HG02759 (cell line): ENCODE data around the gene PLEKHG3.

Source experiments
- ATAC-seq: cut with Tn5 transposase; IDR thresholded peaks from one replicate; pipeline ENCODE4 v1.9.1; 2021; ENCODE audit warnings: mild to moderate bottlenecking, moderate library complexity; ENCODE audit not compliant: unreplicated experiment

PLEKHG3 gene

GRCh38 chr14:64777461-64777860 is 73.2 kb downstream of the PLEKHG3 start:
- ATAC-seq = no peak

GRCh38 chr14:64778104-64778754 is 74.0 kb downstream of the PLEKHG3 start:
- ATAC-seq = no peak

GRCh38 chr14:64779472-64779871 is 75.2 kb downstream of the PLEKHG3 start:
- no peak for ATAC-seq

GRCh38 chr14:64782196-64782595 is 78.0 kb downstream of the PLEKHG3 start:
- ATAC-seq = no peak

- no peak for ATAC-seq
Measured at GRCh38 chr14:64784006-64784405, 79.8 kb downstream of the PLEKHG3 start.

GRCh38 chr14:64786296-64787149 is 82.3 kb downstream of the PLEKHG3 start:
- ATAC-seq = no peak

- ATAC-seq = no peak
Measured at GRCh38 chr14:64787619-64788018, 83.4 kb downstream of the PLEKHG3 start.

GRCh38 chr14:64788706-64789105 is 84.5 kb downstream of the PLEKHG3 start:
- no peak for ATAC-seq

GRCh38 chr14:64789696-64790095 is 85.5 kb downstream of the PLEKHG3 start:
- ATAC-seq = no peak

- ATAC-seq = no peak
Measured at GRCh38 chr14:64790478-64790877, 86.3 kb downstream of the PLEKHG3 start.

GRCh38 chr14:64792231-64792630 is 88.0 kb downstream of the PLEKHG3 start:
- ATAC-seq = no peak

- no peak for ATAC-seq
Measured at GRCh38 chr14:64792871-64793560, 88.8 kb downstream of the PLEKHG3 start.

- ATAC-seq = no peak
Measured at GRCh38 chr14:64795211-64795610, 91.0 kb downstream of the PLEKHG3 start.

GRCh38 chr14:64795921-64796320 is 91.7 kb downstream of the PLEKHG3 start:
- ATAC-seq = no peak

GRCh38 chr14:64796369-64796768 is 92.1 kb downstream of the PLEKHG3 start:
- no peak for ATAC-seq

- no peak for ATAC-seq
Measured at GRCh38 chr14:64799555-64799954, 95.3 kb downstream of the PLEKHG3 start.
